Loucy (cell line): ENCODE measurements around the gene SLC6A19.

Source experiments
- H2AFZ ChIP-seq: fragments of 200-600 bp; sonication (generic); 2 replicates; pipeline ENCODE4 v1.6.0; 2016; ENCODE audit warnings: antibody characterized with exemption, mild to moderate bottlenecking, low read length, moderate library complexity
- H3F3A ChIP-seq: fragments of 200-600 bp; 2 replicates; pipeline ENCODE4 v1.6.0; 2016; ENCODE audit warnings: antibody characterized with exemption, low read depth, mild to moderate bottlenecking
- H3K27me3 ChIP-seq: fragments of 200-600 bp; sonication (generic); 2 replicates; pipeline ENCODE4 v1.6.1; 2014; ENCODE audit warnings: low read length, mild to moderate bottlenecking; ENCODE audit not compliant: insufficient read depth, poor library complexity, severe bottlenecking
- H3K36me3 ChIP-seq: fragments of 200-600 bp; sonication (generic); 2 replicates; pipeline ENCODE4 v1.6.1; 2016; ENCODE audit warnings: low read length; ENCODE audit not compliant: insufficient read depth
- H3K4me1 ChIP-seq: fragments of 200-600 bp; sonication (generic); 2 replicates; pipeline ENCODE4 v1.5.1; 2014; ENCODE audit warnings: low read length, mild to moderate bottlenecking; ENCODE audit not compliant: insufficient read depth, poor library complexity, severe bottlenecking
- H3K4me2 ChIP-seq: fragments of 200-600 bp; sonication (generic); 2 replicates; pipeline ENCODE4 v1.6.0; 2014; ENCODE audit warnings: antibody characterized with exemption, low read length, low read depth, mild to moderate bottlenecking; ENCODE audit not compliant: poor library complexity, severe bottlenecking
- H3K4me3 ChIP-seq: fragments of 200-600 bp; sonication (generic); 2 replicates; pipeline ENCODE4 v1.5.1; 2014; ENCODE audit warnings: low read length, mild to moderate bottlenecking, mixed read lengths; ENCODE audit not compliant: poor library complexity, severe bottlenecking
- H3K79me2 ChIP-seq: fragments of 200-600 bp; sonication (generic); 2 replicates; pipeline ENCODE4 v1.6.1; 2014; ENCODE audit warnings: low read length; ENCODE audit not compliant: insufficient read depth
- H3K9ac ChIP-seq: fragments of 200-600 bp; sonication (generic); 2 replicates; pipeline ENCODE4 v1.6.0; 2014; ENCODE audit warnings: mild to moderate bottlenecking, low read depth, low read length, moderate library complexity; ENCODE audit not compliant: poor library complexity, severe bottlenecking
- H3K9me2 ChIP-seq: fragments of 200-600 bp; sonication (generic); replicated peaks from 2 replicates; pipeline ENCODE4 v1.6.1; 2016; ENCODE audit warnings: low read depth, low read length, mixed read lengths
- H3K9me3 ChIP-seq: fragments of 200-600 bp; sonication (generic); 2 replicates; pipeline ENCODE4 v1.6.1; 2014; ENCODE audit warnings: mild to moderate bottlenecking, antibody characterized with exemption, low read length, low read depth; ENCODE audit not compliant: insufficient read depth
- H4K20me1 ChIP-seq: fragments of 200-600 bp; sonication (generic); 2 replicates; pipeline ENCODE4 v1.6.0; 2014; ENCODE audit warnings: antibody characterized with exemption, low read length, mild to moderate bottlenecking; ENCODE audit not compliant: insufficient read depth, poor library complexity, severe bottlenecking
- CTCF ChIP-seq: fragments of 200-600 bp; sonication (generic); conservative IDR thresholded peaks from 2 replicates; pipeline ENCODE4 v1.5.1; 2014; ENCODE audit warnings: mild to moderate bottlenecking, antibody characterized with exemption, low read length
- EZH2phosphoT487 ChIP-seq: fragments of 200-600 bp; IDR thresholded peaks from 2 replicates; pipeline ENCODE4 v1.6.1; 2018; ENCODE audit warnings: antibody characterized with exemption, mild to moderate bottlenecking, moderate library complexity, borderline replicate concordance

The SLC6A19 gene

DNA sequence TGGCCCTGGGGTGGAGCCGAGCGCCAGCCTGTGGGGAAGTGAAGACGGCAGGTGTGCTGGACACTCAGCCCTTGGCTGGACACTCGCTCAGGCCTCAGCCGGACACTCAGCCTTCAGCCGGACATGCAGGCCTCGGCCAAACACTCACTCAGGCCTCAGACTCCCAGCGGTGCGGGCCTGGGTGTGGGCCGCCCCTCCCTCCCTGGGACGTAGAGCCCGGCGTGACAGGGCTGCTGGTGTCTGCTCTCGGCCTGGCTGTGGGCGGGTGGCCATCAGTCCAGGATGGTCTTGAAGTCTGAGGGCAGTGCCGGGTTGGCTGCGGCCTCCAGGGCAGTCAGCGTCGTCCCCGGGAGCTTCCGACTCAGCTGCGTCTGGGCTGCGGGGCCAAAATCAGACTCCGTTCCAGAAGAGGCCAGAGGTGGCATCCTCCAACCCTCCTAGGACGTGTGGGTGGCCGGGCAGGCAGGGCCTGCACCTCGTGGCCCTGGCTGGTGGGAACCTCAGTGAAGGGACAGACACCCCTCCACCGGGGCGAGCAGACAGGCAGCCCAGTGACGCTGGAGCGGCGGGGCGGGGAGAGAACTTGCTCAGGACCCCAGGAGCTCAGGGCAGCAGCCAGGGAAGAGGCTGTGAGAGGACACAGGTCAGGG is 52.2 kb downstream of the SLC6A19 start:
- H3K9ac ChIP-seq: no peak overlapping the region
- H2AFZ ChIP-seq: no peak overlapping the region
- no peaks in the 10 kb centered on the region for H3F3A ChIP-seq
- no peaks in the 10 kb centered on the region for H3K27me3 ChIP-seq
- H3K4me3 ChIP-seq: no peak overlapping the region
- H3K79me2 ChIP-seq: no peaks in the 10 kb centered on the region
- no peaks in the 10 kb centered on the region for H3K36me3 ChIP-seq
- no peak overlapping the region for H3K4me2 ChIP-seq
- no peaks in the 10 kb centered on the region for H3K9me3 ChIP-seq
- TF ChIP-seq EZH2phosphoT487: no peak
- no peak for TF ChIP-seq CTCF
- no peaks in the 10 kb centered on the region for H3K9me2 ChIP-seq
- H3K4me1 ChIP-seq: peaks cover 18% of the 10 kb centered on the region
- no peaks in the 10 kb centered on the region for H4K20me1 ChIP-seq

GRCh38 chr5:1254196-1254595 is 52.8 kb downstream of the SLC6A19 start:
- no peak overlapping the region for H2AFZ ChIP-seq
- no peaks in the 10 kb centered on the region for H3K9me2 ChIP-seq
- peaks cover 18% of the 10 kb centered on the region for H3K4me1 ChIP-seq
- no peaks in the 10 kb centered on the region for H4K20me1 ChIP-seq
- no peaks in the 10 kb centered on the region for H3K36me3 ChIP-seq
- H3K9me3 ChIP-seq: no peaks in the 10 kb centered on the region
- H3K4me3 ChIP-seq: no peak overlapping the region
- TF ChIP-seq EZH2phosphoT487: no peak
- no peak for TF ChIP-seq CTCF
- H3K9ac ChIP-seq: peak overlapping the region; percentile 5
- no peaks in the 10 kb centered on the region for H3F3A ChIP-seq
- H3K79me2 ChIP-seq: no peaks in the 10 kb centered on the region
- no peak overlapping the region for H3K4me2 ChIP-seq
- no peaks in the 10 kb centered on the region for H3K27me3 ChIP-seq

GRCh38 chr5:1255081-1255561 is 53.7 kb downstream of the SLC6A19 start:
- no peaks in the 10 kb centered on the region for H3K79me2 ChIP-seq
- no peak overlapping the region for H2AFZ ChIP-seq
- no peaks in the 10 kb centered on the region for H3K9me2 ChIP-seq
- H3K4me2 ChIP-seq: peak overlapping the region; percentile 65
- H3F3A ChIP-seq: no peaks in the 10 kb centered on the region
- peak overlapping the region; percentile 5 for H3K9ac ChIP-seq
- H3K9me3 ChIP-seq: no peaks in the 10 kb centered on the region
- TF ChIP-seq EZH2phosphoT487 (no peak), CTCF (no peak)
- no peaks in the 10 kb centered on the region for H3K27me3 ChIP-seq
- no peaks in the 10 kb centered on the region for H3K36me3 ChIP-seq
- peaks cover 18% of the 10 kb centered on the region for H3K4me1 ChIP-seq
- H4K20me1 ChIP-seq: no peaks in the 10 kb centered on the region
- peak overlapping the region; percentile 40 for H3K4me3 ChIP-seq
